ENCODE measurements around the gene CDK1.

The CDK1 gene

GRCh38 chr10:60788544-60788943, 10.3 kb downstream of the CDK1 start:
- no peak for DNase-seq (ENCODE audit: low read depth in 1 of 2, low spot score in 1 of 2)
- in situ Hi-C loops (cut with HindIII; ENCODE audit: low pct_unique_long_range_greater_than_20kb, low sequenced_read_pairs): no loop called here
- no peak for TF ChIP-seq JUND (IDR thresholded peaks at IDR 0.05; ENCODE audit: low read depth)

- in situ Hi-C loops (cut with HindIII; ENCODE audit: low pct_unique_long_range_greater_than_20kb, low sequenced_read_pairs): no loop called here
- no peak for TF ChIP-seq JUND (IDR thresholded peaks at IDR 0.05; ENCODE audit: low read depth)
- DNase-seq (ENCODE audit: low read depth in 1 of 2, low spot score in 1 of 2): no peak
Observed at GRCh38 chr10:60789340-60789739, 11.1 kb downstream of the CDK1 start.

GRCh38 chr10:60794953-60795352, 16.7 kb downstream of the CDK1 start:
- TF ChIP-seq JUND (IDR thresholded peaks at IDR 0.05; ENCODE audit: low read depth): no peak
- in situ Hi-C loops (cut with HindIII; ENCODE audit: low pct_unique_long_range_greater_than_20kb, low sequenced_read_pairs): no loop called here
- no peak for DNase-seq (ENCODE audit: low read depth in 1 of 2, low spot score in 1 of 2)

GRCh38 chr10:60795465-60796202, 17.4 kb downstream of the CDK1 start:
- in situ Hi-C loops (cut with HindIII; ENCODE audit: low pct_unique_long_range_greater_than_20kb, low sequenced_read_pairs): no loop called here
- no peak for DNase-seq (ENCODE audit: low read depth in 1 of 2, low spot score in 1 of 2)
- no peak for TF ChIP-seq JUND (IDR thresholded peaks at IDR 0.05; ENCODE audit: low read depth)

- TF ChIP-seq JUND (IDR thresholded peaks at IDR 0.05; ENCODE audit: low read depth): no peak
- in situ Hi-C loops (cut with HindIII; ENCODE audit: low pct_unique_long_range_greater_than_20kb, low sequenced_read_pairs): no loop called here
- no peak for DNase-seq (ENCODE audit: low read depth in 1 of 2, low spot score in 1 of 2)
Observed at GRCh38 chr10:60796481-60796880, 18.2 kb downstream of the CDK1 start.

GRCh38 chr10:60797200-60797599, 18.9 kb downstream of the CDK1 start:
- no peak for DNase-seq (ENCODE audit: low read depth in 1 of 2, low spot score in 1 of 2)
- TF ChIP-seq JUND (IDR thresholded peaks at IDR 0.05; ENCODE audit: low read depth): no peak
- in situ Hi-C loops (cut with HindIII; ENCODE audit: low pct_unique_long_range_greater_than_20kb, low sequenced_read_pairs): no loop called here

- in situ Hi-C loops (cut with HindIII; ENCODE audit: low pct_unique_long_range_greater_than_20kb, low sequenced_read_pairs): no loop called here
- no peak for DNase-seq (ENCODE audit: low read depth in 1 of 2, low spot score in 1 of 2)
- no peak for TF ChIP-seq JUND (IDR thresholded peaks at IDR 0.05; ENCODE audit: low read depth)
Observed at GRCh38 chr10:60798031-60798430, 19.8 kb downstream of the CDK1 start.

- no peak for DNase-seq (ENCODE audit: low read depth in 1 of 2, low spot score in 1 of 2)
- TF ChIP-seq JUND (IDR thresholded peaks at IDR 0.05; ENCODE audit: low read depth): no peak
- in situ Hi-C loops (cut with HindIII; ENCODE audit: low pct_unique_long_range_greater_than_20kb, low sequenced_read_pairs): no loop called here
Observed at GRCh38 chr10:60798870-60799269, 20.6 kb downstream of the CDK1 start.

- no peak for DNase-seq (ENCODE audit: low read depth in 1 of 2, low spot score in 1 of 2)
- in situ Hi-C loops (cut with HindIII; ENCODE audit: low pct_unique_long_range_greater_than_20kb, low sequenced_read_pairs): no loop called here
- no peak for TF ChIP-seq JUND (IDR thresholded peaks at IDR 0.05; ENCODE audit: low read depth)
Observed at GRCh38 chr10:60799971-60800650, 21.8 kb downstream of the CDK1 start.

GRCh38 chr10:60800918-60801317, 22.6 kb downstream of the CDK1 start:
- in situ Hi-C loops (cut with HindIII; ENCODE audit: low pct_unique_long_range_greater_than_20kb, low sequenced_read_pairs): no loop called here
- no peak for DNase-seq (ENCODE audit: low read depth in 1 of 2, low spot score in 1 of 2)
- no peak for TF ChIP-seq JUND (IDR thresholded peaks at IDR 0.05; ENCODE audit: low read depth)

GRCh38 chr10:60801522-60801921, 23.2 kb downstream of the CDK1 start:
- no peak for TF ChIP-seq JUND (IDR thresholded peaks at IDR 0.05; ENCODE audit: low read depth)
- no peak for DNase-seq (ENCODE audit: low read depth in 1 of 2, low spot score in 1 of 2)
- in situ Hi-C loops (cut with HindIII; ENCODE audit: low pct_unique_long_range_greater_than_20kb, low sequenced_read_pairs): no loop called here

- no peak for TF ChIP-seq JUND (IDR thresholded peaks at IDR 0.05; ENCODE audit: low read depth)
- in situ Hi-C loops (cut with HindIII; ENCODE audit: low pct_unique_long_range_greater_than_20kb, low sequenced_read_pairs): no loop called here
- no peak for DNase-seq (ENCODE audit: low read depth in 1 of 2, low spot score in 1 of 2)
Observed at GRCh38 chr10:60803433-60803832, 25.2 kb downstream of the CDK1 start.

GRCh38 chr10:60803865-60804264, 25.6 kb downstream of the CDK1 start:
- in situ Hi-C loops (cut with HindIII; ENCODE audit: low pct_unique_long_range_greater_than_20kb, low sequenced_read_pairs): no loop called here
- DNase-seq (ENCODE audit: low read depth in 1 of 2, low spot score in 1 of 2): no peak
- TF ChIP-seq JUND (IDR thresholded peaks at IDR 0.05; ENCODE audit: low read depth): no peak

All from T47D (cell line).